Measurements from ENCODE around the gene URAD. TPM values are rescaled to one million over a fixed set of nuclear protein-coding genes. Genes with fewer than 3 reads are reported as not detected.
"Not testable (repeated sequence)": the region's sequence is repeated elsewhere in the genome, so short reads cannot be mapped to it uniquely, and the experiment has no call there.

Gene URAD
- total RNA-seq, 2 experiments from 2014 or later = not detected

- Mint-ChIP-seq H3K4me1 (peaks cover 2% of the 10 kb centered on the region), H3K4me3 (no peak overlapping the region)
- ATAC-seq = no peak
These were observed 24.4 kb upstream of the URAD start for GRCh38 chr13:28012896-28013295.

GRCh38 chr13:28012383-28012782, 23.9 kb upstream of the URAD start:
- Mint-ChIP-seq H3K9me3 (ENCODE audit: low read depth) (no peaks in the 10 kb centered on the region), H3K4me3 (no peak overlapping the region)

More at GRCh38 chr13:28012896-28013295, 24.4 kb upstream of the URAD start:
- Mint-ChIP-seq H3K36me3 (no peaks in the 10 kb centered on the region), H3K9me3 (ENCODE audit: low read depth) (no peaks in the 10 kb centered on the region), H3K27ac (no peak overlapping the region), H3K27me3 (peaks cover 30% of the 10 kb centered on the region)
- CTCF ChIA-PET = interaction anchor here (1.4 kb wide), 1 partner anchor 187 kb away, joined by 3 read pairs; no protein-coding TSS in a partner anchor
- DNase-seq = no peak

GRCh38 chr13:28010046-28010445, 21.6 kb upstream of the URAD start:
- Mint-ChIP-seq H3K36me3 (no peaks in the 10 kb centered on the region), H3K4me3 (no peak overlapping the region), H3K9me3 (ENCODE audit: low read depth) (no peaks in the 10 kb centered on the region), H3K27ac (no peak overlapping the region), H3K4me1 (peaks cover 2% of the 10 kb centered on the region), H3K27me3 (peaks cover 18% of the 10 kb centered on the region)
- ATAC-seq = no peak
- DNase-seq = no peak
- CTCF ChIA-PET = no interaction called here

More at GRCh38 chr13:28012383-28012782, 23.9 kb upstream of the URAD start:
- CTCF ChIA-PET = interaction anchor here (1.4 kb wide), 1 partner anchor 186 kb away, joined by 3 read pairs; no protein-coding TSS in a partner anchor
- Mint-ChIP-seq H3K27ac (no peak overlapping the region), H3K36me3 (no peaks in the 10 kb centered on the region), H3K27me3 (peaks cover 30% of the 10 kb centered on the region), H3K4me1 (peaks cover 2% of the 10 kb centered on the region)
- ATAC-seq = no peak
- DNase-seq = no peak

- H3K27ac Mint-ChIP-seq; H3K36me3 Mint-ChIP-seq; DNase-seq; CTCF ChIA-PET; H3K4me3 Mint-ChIP-seq; H3K27me3 Mint-ChIP-seq; H3K4me1 Mint-ChIP-seq; ATAC-seq; H3K9me3 Mint-ChIP-seq (ENCODE audit: low read depth): not testable (repeated sequence)
These were observed 16.5 kb upstream of the URAD start for GRCh38 chr13:28005016-28005415.

GRCh38 chr13:28002886-28003698, 14.6 kb upstream of the URAD start:
- DNase-seq (no peak), ATAC-seq (no peak)
- no peak overlapping the region for H3K27ac Mint-ChIP-seq
- H3K4me1 Mint-ChIP-seq = no peaks in the 10 kb centered on the region
- H3K4me3 Mint-ChIP-seq = no peak overlapping the region
- CTCF ChIA-PET = interaction anchor here (1.0 kb wide), 1 partner anchor 19 kb away, joined by 4 read pairs; no protein-coding TSS in a partner anchor
- no peaks in the 10 kb centered on the region for H3K27me3 Mint-ChIP-seq
- H3K36me3 Mint-ChIP-seq = no peaks in the 10 kb centered on the region
- H3K9me3 Mint-ChIP-seq (ENCODE audit: low read depth) = no peaks in the 10 kb centered on the region

- ATAC-seq (no peak), DNase-seq (no peak)
- no peaks in the 10 kb centered on the region for H3K4me1 Mint-ChIP-seq
- no peak overlapping the region for H3K4me3 Mint-ChIP-seq
- H3K27ac Mint-ChIP-seq = no peak overlapping the region
- no peaks in the 10 kb centered on the region for H3K9me3 Mint-ChIP-seq (ENCODE audit: low read depth)
- H3K36me3 Mint-ChIP-seq = no peaks in the 10 kb centered on the region
- H3K27me3 Mint-ChIP-seq = no peaks in the 10 kb centered on the region
- CTCF ChIA-PET = no interaction called here
These were observed 13.5 kb upstream of the URAD start for GRCh38 chr13:28001837-28002473.

- no peaks in the 10 kb centered on the region for H3K27me3 Mint-ChIP-seq
These were observed 12.6 kb upstream of the URAD start for GRCh38 chr13:28001049-28001448.

GRCh38 chr13:28000567-28000966, 12.1 kb upstream of the URAD start:
- DNase-seq (no peak), ATAC-seq (no peak)
- no peaks in the 10 kb centered on the region for H3K36me3 Mint-ChIP-seq
- no peaks in the 10 kb centered on the region for H3K9me3 Mint-ChIP-seq (ENCODE audit: low read depth)
- H3K27ac Mint-ChIP-seq = no peak overlapping the region
- H3K4me1 Mint-ChIP-seq = no peaks in the 10 kb centered on the region
- CTCF ChIA-PET = no interaction called here
- no peak overlapping the region for H3K4me3 Mint-ChIP-seq
- H3K27me3 Mint-ChIP-seq = no peaks in the 10 kb centered on the region

More at GRCh38 chr13:28001049-28001448, 12.6 kb upstream of the URAD start:
- CTCF ChIA-PET = no interaction called here
- ATAC-seq (no peak), DNase-seq (no peak)
- no peaks in the 10 kb centered on the region for H3K4me1 Mint-ChIP-seq
- no peaks in the 10 kb centered on the region for H3K36me3 Mint-ChIP-seq
- H3K27ac Mint-ChIP-seq = no peak overlapping the region
- H3K4me3 Mint-ChIP-seq = no peak overlapping the region
- H3K9me3 Mint-ChIP-seq (ENCODE audit: low read depth) = no peaks in the 10 kb centered on the region

- Mint-ChIP-seq H3K27ac (no peak overlapping the region), H3K4me1 (no peaks in the 10 kb centered on the region), H3K36me3 (no peaks in the 10 kb centered on the region), H3K27me3 (no peaks in the 10 kb centered on the region), H3K9me3 (ENCODE audit: low read depth) (no peaks in the 10 kb centered on the region), H3K4me3 (no peak overlapping the region)
- CTCF ChIA-PET = interaction anchor here (0.9 to 1.4 kb wide), 5 partner anchors 13 to 172 kb away, joined by 3 to 6 read pairs (median 4); no protein-coding TSS in a partner anchor
- ATAC-seq = no peak
- peak; percentile 49 for DNase-seq
These were observed 9.5 kb upstream of the URAD start for GRCh38 chr13:27997904-27998522.

GRCh38 chr13:27991881-27992280, 3.4 kb upstream of the URAD start:
- no peak for DNase-seq
- CTCF ChIA-PET = no interaction called here
- no peak for ATAC-seq
- H3K36me3 Mint-ChIP-seq = no peaks in the 10 kb centered on the region
- no peak overlapping the region for H3K27ac Mint-ChIP-seq
- H3K4me1 Mint-ChIP-seq = no peaks in the 10 kb centered on the region
- H3K4me3 Mint-ChIP-seq = no peak overlapping the region
- peaks cover 5% of the 10 kb centered on the region for H3K27me3 Mint-ChIP-seq
- H3K9me3 Mint-ChIP-seq (ENCODE audit: low read depth) = no peaks in the 10 kb centered on the region

GRCh38 chr13:27985600-27985999, 2.9 kb downstream of the URAD start:
- CTCF ChIA-PET = interaction anchor here (1.0 to 7.4 kb wide), 6 partner anchors 13 to 612 kb away, joined by 3 to 77 read pairs (median 6); no protein-coding TSS in a partner anchor
- ATAC-seq = no peak
- Mint-ChIP-seq H3K27me3 (peaks cover 40% of the 10 kb centered on the region), H3K27ac (no peak overlapping the region), H3K4me3 (no peak overlapping the region), H3K36me3 (no peaks in the 10 kb centered on the region), H3K9me3 (ENCODE audit: low read depth) (no peaks in the 10 kb centered on the region), H3K4me1 (no peaks in the 10 kb centered on the region)
- DNase-seq = no peak

- Mint-ChIP-seq H3K4me3 (no peak overlapping the region), H3K9me3 (ENCODE audit: low read depth) (no peaks in the 10 kb centered on the region), H3K4me1 (peaks cover 15% of the 10 kb centered on the region), H3K27ac (no peak overlapping the region), H3K36me3 (no peaks in the 10 kb centered on the region), H3K27me3 (peaks cover 63% of the 10 kb centered on the region)
- ATAC-seq = no peak
- CTCF ChIA-PET = interaction anchor here (1.2 to 7.4 kb wide), 3 partner anchors 13 to 152 kb away, joined by 3 to 77 read pairs (median 22); partner anchors contain the start of gene CDX2
- no peak for DNase-seq
These were observed 6.1 kb downstream of the URAD start for GRCh38 chr13:27982361-27982760.

GRCh38 chr13:27981006-27981708, 7.3 kb downstream of the URAD start:
- Mint-ChIP-seq H3K27ac (no peak overlapping the region), H3K4me1 (peaks cover 15% of the 10 kb centered on the region), H3K36me3 (no peaks in the 10 kb centered on the region), H3K9me3 (ENCODE audit: low read depth) (no peaks in the 10 kb centered on the region), H3K27me3 (peaks cover 73% of the 10 kb centered on the region), H3K4me3 (no peak overlapping the region)
- ATAC-seq (no peak), DNase-seq (no peak)
- CTCF ChIA-PET = interaction anchor here (4.2 to 7.4 kb wide), 2 partner anchors 11 to 151 kb away, joined by 22 to 77 read pairs; partner anchors contain the start of gene CDX2
